ENCODE results near the gene CREB1. TPM values are rescaled to one million over a fixed set of nuclear protein-coding genes. Genes with fewer than 3 reads are reported as not detected.

Gene CREB1
- total and polyA plus RNA-seq, 11 donors = 4.3 to 58.9 (median 48.9) TPM

- H3K4me3 ChIP-seq = no peak overlapping the region
- ATAC-seq = no peak
- intact Hi-C loops (cut with DNase I) = loop anchor here in 1 of 10 donors (5.0 kb wide), 1 partner anchor 34 kb away; no protein-coding TSS in a partner anchor
- DNase-seq = no peak
- no peaks in the 10 kb centered on the region for H3K9me3 ChIP-seq
- H3K27ac ChIP-seq = no peak overlapping the region
- H3K36me3 ChIP-seq = peaks cover 0 to 95% (median 78%) of the 10 kb centered on the region in 9 donors
- WGBS, 4 donors = 76 to 84% (median 81%) methylated on average over 7 of the region's 7 CpGs
- no peaks in the 10 kb centered on the region for H3K27me3 ChIP-seq
- TF ChIP-seq CTCF (IDR thresholded peaks at IDR 0.05) = no peak
- no peak for TF ChIP-seq POLR2A (IDR thresholded peaks at IDR 0.05)
- peaks cover 0 to 21% (median 15%) of the 10 kb centered on the region in 12 donors for H3K4me1 ChIP-seq
These were observed 36.2 kb downstream of the CREB1 start for GRCh38 chr2:207565736-207566500.

- Histone ChIP-seq H3K9me3 (no peaks in the 10 kb centered on the region), H3K4me3 (no peak overlapping the region), H3K36me3 (peaks cover 0 to 97% (median 81%) of the 10 kb centered on the region in 9 donors), H3K27me3 (no peaks in the 10 kb centered on the region), H3K27ac (no peak overlapping the region), H3K4me1 (peaks cover 0 to 3% (median 0%) of the 10 kb centered on the region in 12 donors)
- ATAC-seq (no peak), DNase-seq (no peak)
- TF ChIP-seq POLR2A (IDR thresholded peaks at IDR 0.05) (no peak), CTCF (IDR thresholded peaks at IDR 0.05) (no peak)
- intact Hi-C loops (cut with DNase I) = loop anchor here in 1 of 10 donors (5.0 kb wide), 1 partner anchor 35 kb away; no protein-coding TSS in a partner anchor
These were observed 37.9 kb downstream of the CREB1 start for GRCh38 chr2:207567671-207568070.

GRCh38 chr2:207571370-207571769 is 41.6 kb downstream of the CREB1 start:
- Histone ChIP-seq H3K9me3 (no peaks in the 10 kb centered on the region), H3K27ac (no peak overlapping the region), H3K4me1 (no peaks in the 10 kb centered on the region), H3K36me3 (peaks cover 0 to 99% (median 92%) of the 10 kb centered on the region in 9 donors), H3K4me3 (no peak overlapping the region), H3K27me3 (no peaks in the 10 kb centered on the region)
- DNase-seq (no peak), ATAC-seq (no peak)
- no peak for TF ChIP-seq CTCF (IDR thresholded peaks at IDR 0.05)
- no peak for TF ChIP-seq POLR2A (IDR thresholded peaks at IDR 0.05)
- intact Hi-C loops (cut with DNase I) = no loop called here
- 87 to 91% (median 89%) methylated on average over 3 of the region's 3 CpGs for WGBS, 4 donors

- peak in 3 of 5 donors; percentile 15 to 51 (median 30) for DNase-seq
- peaks cover 0 to 1% (median 0%) of the 10 kb centered on the region in 12 donors for H3K4me1 ChIP-seq
- no peak overlapping the region for H3K4me3 ChIP-seq
- no peaks in the 10 kb centered on the region for H3K9me3 ChIP-seq
- ATAC-seq = peak; percentile 47 to 68 (median 55)
- peaks cover 0 to 95% (median 73%) of the 10 kb centered on the region in 9 donors for H3K36me3 ChIP-seq
- intact Hi-C loops (cut with DNase I) = no loop called here
- TF ChIP-seq CTCF (IDR thresholded peaks at IDR 0.05) (no peak), POLR2A (IDR thresholded peaks at IDR 0.05) (no peak)
- no peaks in the 10 kb centered on the region for H3K27me3 ChIP-seq
- 67 to 77% (median 72%) methylated on average over 4 of the region's 4 CpGs for WGBS, 4 donors
- no peak overlapping the region for H3K27ac ChIP-seq
These were observed 55.2 kb downstream of the CREB1 start for GRCh38 chr2:207584952-207585351.

Measured in heart left ventricle (tissue), 16 donors.